ENCODE measurements around the gene GGN. TPM values are rescaled to one million over a fixed set of nuclear protein-coding genes. Genes with fewer than 3 reads are reported as not detected.
A peak's percentile ranks its signal among the peaks of the same experiment; 100 is the strongest.

GGN gene
- total RNA-seq, 1 donor, result not detected

DNA sequence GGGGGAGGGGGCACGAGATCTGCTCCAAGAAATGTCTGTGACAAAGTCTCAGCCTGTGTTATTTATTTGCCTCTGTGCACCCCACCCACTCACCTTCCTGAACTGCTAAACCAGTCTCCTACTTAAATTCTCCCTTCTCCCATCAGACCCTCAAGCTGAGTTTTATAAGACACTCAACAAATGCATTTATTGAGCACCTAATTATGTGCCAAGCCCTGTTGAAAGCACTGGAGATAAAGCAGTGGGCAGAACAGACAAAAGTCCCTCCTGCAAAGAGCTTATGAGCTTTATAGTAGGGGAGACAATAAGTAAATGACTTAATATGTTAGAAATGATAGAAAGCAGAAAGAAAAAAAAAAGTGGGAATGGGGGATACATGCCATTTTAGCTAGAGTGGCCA lies 11.7 kb upstream of the GGN start:
- Histone ChIP-seq H3K4me3 (ENCODE audit: low read length) (no peak overlapping the region), H3K9me3 (ENCODE audit: low read depth, low read length) (no peaks in the 10 kb centered on the region), H3K27me3 (ENCODE audit: insufficient read depth, low read length) (peaks cover 21% of the 10 kb centered on the region), H3K4me1 (ENCODE audit: insufficient read depth, low read length) (peaks cover 17% of the 10 kb centered on the region)

GRCh38 chr19:38399081-38399480 lies 11.2 kb upstream of the GGN start:
- Histone ChIP-seq H3K9me3 (ENCODE audit: low read depth, low read length) (no peaks in the 10 kb centered on the region), H3K27me3 (ENCODE audit: insufficient read depth, low read length) (peaks cover 26% of the 10 kb centered on the region), H3K4me1 (ENCODE audit: insufficient read depth, low read length) (peaks cover 15% of the 10 kb centered on the region), H3K4me3 (ENCODE audit: low read length) (no peak overlapping the region)

DNA sequence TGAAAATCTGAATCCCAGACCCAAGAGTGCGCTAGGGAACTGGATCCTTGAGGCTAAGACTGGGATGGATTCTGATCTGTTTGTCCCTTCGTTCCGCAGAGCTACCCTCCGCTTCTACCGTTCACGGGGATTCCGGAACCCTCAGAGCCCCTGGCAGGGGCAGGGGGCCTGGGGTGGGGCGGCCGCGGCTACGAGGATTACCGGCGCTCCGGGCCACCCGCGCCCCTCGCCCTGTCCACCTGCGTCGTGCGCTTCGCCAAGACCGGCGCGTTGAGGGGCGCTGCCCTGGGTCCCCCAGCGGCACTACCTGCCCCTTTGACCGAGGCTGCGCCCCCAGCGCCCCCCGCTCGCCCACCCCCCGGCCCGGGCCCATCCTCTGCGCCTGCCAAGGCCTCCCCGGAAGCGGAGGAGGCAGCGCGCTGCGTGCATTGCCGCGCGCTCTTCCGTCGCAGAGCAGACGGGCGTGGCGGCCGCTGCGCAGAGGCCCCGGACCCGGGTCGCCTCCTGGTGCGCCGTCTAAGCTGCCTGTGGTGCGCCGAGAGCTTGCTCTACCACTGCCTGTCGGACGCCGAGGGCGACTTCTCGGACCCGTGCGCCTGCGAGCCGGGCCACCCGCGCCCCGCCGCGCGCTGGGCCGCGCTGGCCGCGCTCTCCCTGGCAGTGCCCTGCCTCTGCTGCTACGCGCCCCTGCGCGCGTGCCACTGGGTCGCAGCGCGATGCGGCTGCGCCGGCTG lies 7.7 kb upstream of the GGN start:
- Histone ChIP-seq H3K27me3 (ENCODE audit: insufficient read depth, low read length) (peaks cover 41% of the 10 kb centered on the region), H3K9me3 (ENCODE audit: low read depth, low read length) (no peaks in the 10 kb centered on the region), H3K4me3 (ENCODE audit: low read length) (peak overlapping the region; percentile 19), H3K4me1 (ENCODE audit: insufficient read depth, low read length) (peaks cover 10% of the 10 kb centered on the region)

DNA sequence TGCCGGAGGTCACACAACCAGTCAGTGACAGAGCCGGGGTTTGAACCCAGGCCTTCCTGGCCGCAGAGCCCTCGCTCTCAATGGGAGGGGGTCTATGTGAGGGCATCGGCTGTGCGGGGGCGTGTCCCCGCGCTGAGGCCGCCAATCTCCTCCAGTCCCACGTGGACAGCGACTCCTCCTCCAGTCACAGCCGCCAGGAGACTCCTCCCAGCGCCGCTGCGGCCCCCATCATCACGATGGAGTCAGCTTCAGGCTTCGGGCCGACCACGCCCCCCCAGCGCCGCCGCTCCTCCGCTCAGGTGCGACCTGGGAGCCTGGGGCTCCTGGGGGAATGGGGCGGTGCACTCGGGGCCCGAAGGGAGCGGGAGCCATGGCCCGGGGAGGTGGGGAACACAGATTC lies 6.7 kb upstream of the GGN start:
- peaks cover 10% of the 10 kb centered on the region for H3K4me1 ChIP-seq (ENCODE audit: insufficient read depth, low read length)
- peaks cover 42% of the 10 kb centered on the region for H3K27me3 ChIP-seq (ENCODE audit: insufficient read depth, low read length)
- no peak overlapping the region for H3K4me3 ChIP-seq (ENCODE audit: low read length)
- H3K9me3 ChIP-seq (ENCODE audit: low read depth, low read length), result no peaks in the 10 kb centered on the region

- Histone ChIP-seq H3K27me3 (ENCODE audit: insufficient read depth, low read length) (peaks cover 49% of the 10 kb centered on the region), H3K9me3 (ENCODE audit: low read depth, low read length) (no peaks in the 10 kb centered on the region), H3K4me1 (ENCODE audit: insufficient read depth, low read length) (peaks cover 22% of the 10 kb centered on the region), H3K4me3 (ENCODE audit: low read length) (no peak overlapping the region)
These were observed 5.0 kb upstream of the GGN start for GRCh38 chr19:38392707-38393308.

- peaks cover 29% of the 10 kb centered on the region for H3K4me1 ChIP-seq (ENCODE audit: insufficient read depth, low read length)
- peaks cover 47% of the 10 kb centered on the region for H3K27me3 ChIP-seq (ENCODE audit: insufficient read depth, low read length)
- H3K9me3 ChIP-seq (ENCODE audit: low read depth, low read length), result no peaks in the 10 kb centered on the region
- H3K4me3 ChIP-seq (ENCODE audit: low read length), result no peak overlapping the region
These were observed 4.2 kb upstream of the GGN start for GRCh38 chr19:38391911-38392464.

GRCh38 chr19:38389957-38390924 lies 2.4 kb upstream of the GGN start:
- H3K4me1 ChIP-seq (ENCODE audit: insufficient read depth, low read length), result peaks cover 43% of the 10 kb centered on the region
- H3K4me3 ChIP-seq (ENCODE audit: low read length), result no peak overlapping the region
- peaks cover 40% of the 10 kb centered on the region for H3K27me3 ChIP-seq (ENCODE audit: insufficient read depth, low read length)

GRCh38 chr19:38389101-38389925 lies 1.5 kb upstream of the GGN start:
- H3K4me3 ChIP-seq (ENCODE audit: low read length), result no peak overlapping the region

More at GRCh38 chr19:38389957-38390924, 2.4 kb upstream of the GGN start:
- no peaks in the 10 kb centered on the region for H3K9me3 ChIP-seq (ENCODE audit: low read depth, low read length)

DNA sequence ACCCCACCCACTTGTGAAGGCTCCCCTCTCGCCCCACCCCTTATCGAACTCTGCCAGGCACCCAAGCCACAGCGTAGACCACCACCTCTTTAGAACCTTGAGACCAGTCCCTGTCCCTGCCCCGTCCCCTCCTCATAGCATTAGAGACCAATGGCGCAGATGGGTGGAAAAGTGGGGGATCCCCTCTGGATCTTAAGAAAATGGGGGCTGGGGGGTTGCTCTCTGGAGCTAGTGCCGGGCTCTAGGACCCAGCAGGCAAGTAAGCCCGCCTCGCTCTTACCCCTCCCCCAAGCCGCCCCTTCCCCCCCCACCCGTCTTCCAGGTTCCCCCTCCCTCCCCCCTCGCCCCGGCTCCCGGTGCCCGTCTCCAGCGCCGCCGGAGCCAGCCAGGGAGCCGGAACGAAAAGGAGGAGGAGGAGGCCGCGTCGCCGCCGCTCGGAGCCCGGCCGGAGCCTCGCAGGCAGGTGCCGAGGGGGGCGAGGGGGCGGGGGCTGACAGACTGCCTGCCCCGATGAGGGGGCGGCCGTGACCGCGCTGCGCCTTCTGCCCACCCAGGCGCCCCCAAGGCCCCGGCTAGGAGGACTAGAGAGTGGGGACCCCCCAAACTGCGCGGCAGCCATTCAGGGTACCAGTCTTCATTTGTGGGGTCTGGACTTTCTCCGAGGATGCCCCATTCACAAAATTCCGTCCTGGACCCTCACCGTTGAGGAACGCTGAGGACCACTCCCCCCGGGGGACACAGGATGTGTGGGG lies 691 bp upstream of the GGN start, which contains the start of gene SPRED3:
TSS of gene SPRED3 (plus strand) at position 349 of the 752 bp plus-strand sequence. CDS start 1,606 bp downstream, outside the sequence.
- H3K27me3 ChIP-seq (ENCODE audit: insufficient read depth, low read length), result peaks cover 25% of the 10 kb centered on the region
- peaks cover 34% of the 10 kb centered on the region for H3K4me1 ChIP-seq (ENCODE audit: insufficient read depth, low read length)
- H3K9me3 ChIP-seq (ENCODE audit: low read depth, low read length), result no peaks in the 10 kb centered on the region
- peak within 1 kb of the TSS; percentile 30 for H3K4me3 ChIP-seq (ENCODE audit: low read length)

More at GRCh38 chr19:38389101-38389925, 1.5 kb upstream of the GGN start:
- H3K9me3 ChIP-seq (ENCODE audit: low read depth, low read length), result no peaks in the 10 kb centered on the region
- H3K4me1 ChIP-seq (ENCODE audit: insufficient read depth, low read length), result peaks cover 34% of the 10 kb centered on the region
- peaks cover 32% of the 10 kb centered on the region for H3K27me3 ChIP-seq (ENCODE audit: insufficient read depth, low read length)

GRCh38 chr19:38386971-38387549 lies 774 bp downstream of the GGN start:
- Histone ChIP-seq H3K27me3 (ENCODE audit: insufficient read depth, low read length) (peaks cover 19% of the 10 kb centered on the region), H3K9me3 (ENCODE audit: low read depth, low read length) (no peaks in the 10 kb centered on the region), H3K4me1 (ENCODE audit: insufficient read depth, low read length) (peaks cover 34% of the 10 kb centered on the region), H3K4me3 (ENCODE audit: low read length) (peak overlapping the region; percentile 30)

DNA sequence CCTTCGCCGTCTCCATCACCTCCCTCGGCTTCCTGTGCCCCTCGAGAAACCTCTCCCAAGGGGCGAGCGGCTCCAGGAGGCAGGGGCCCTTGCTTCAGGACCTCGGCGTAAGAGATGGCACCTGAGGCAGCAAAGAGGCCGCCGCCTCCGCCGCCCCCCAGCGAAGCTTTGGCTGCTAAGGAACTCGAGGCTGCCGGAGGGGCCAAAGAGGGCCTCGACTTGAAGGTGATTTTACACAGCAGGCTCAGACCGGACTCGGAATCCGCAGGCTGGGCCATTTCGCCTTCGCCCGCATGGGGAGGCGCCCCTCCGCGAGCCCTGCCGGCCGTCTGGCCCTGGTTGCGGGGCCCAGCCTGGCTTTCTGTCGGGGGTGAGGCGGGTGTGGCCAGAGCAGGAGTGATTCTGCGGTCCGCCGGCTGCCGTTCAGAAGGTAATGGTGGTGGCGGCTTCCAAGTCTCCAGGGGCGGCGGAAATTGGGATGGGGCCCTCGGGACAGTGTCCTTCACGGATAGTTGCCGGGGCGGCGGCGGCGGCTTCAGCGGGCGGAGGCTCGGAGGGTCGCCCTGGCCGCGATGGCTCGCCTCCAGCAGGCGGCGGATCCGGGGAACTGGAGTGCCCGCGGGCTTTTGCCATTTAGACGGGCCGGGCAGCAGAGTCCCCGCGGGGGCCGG lies 1.4 kb downstream of the GGN start:
- Histone ChIP-seq H3K4me1 (ENCODE audit: insufficient read depth, low read length) (peaks cover 34% of the 10 kb centered on the region), H3K27me3 (ENCODE audit: insufficient read depth, low read length) (peaks cover 19% of the 10 kb centered on the region), H3K4me3 (ENCODE audit: low read length) (no peak overlapping the region), H3K9me3 (ENCODE audit: low read depth, low read length) (no peaks in the 10 kb centered on the region)

- Histone ChIP-seq H3K9me3 (ENCODE audit: low read depth, low read length) (no peaks in the 10 kb centered on the region), H3K27me3 (ENCODE audit: insufficient read depth, low read length) (peaks cover 15% of the 10 kb centered on the region), H3K4me1 (ENCODE audit: insufficient read depth, low read length) (peaks cover 34% of the 10 kb centered on the region), H3K4me3 (ENCODE audit: low read length) (no peak overlapping the region)
These were observed 2.0 kb downstream of the GGN start for GRCh38 chr19:38385804-38386257.

All from mononuclear cell (primary cell).